ENCODE measurements around the gene CENPP. TPM values are rescaled to one million over a fixed set of nuclear protein-coding genes. Genes with fewer than 3 reads are reported as not detected.
A peak's percentile ranks its signal among the peaks of the same experiment; 100 is the strongest.

The CENPP gene
- total RNA-seq, 1 donor = 2.2 TPM

DNA sequence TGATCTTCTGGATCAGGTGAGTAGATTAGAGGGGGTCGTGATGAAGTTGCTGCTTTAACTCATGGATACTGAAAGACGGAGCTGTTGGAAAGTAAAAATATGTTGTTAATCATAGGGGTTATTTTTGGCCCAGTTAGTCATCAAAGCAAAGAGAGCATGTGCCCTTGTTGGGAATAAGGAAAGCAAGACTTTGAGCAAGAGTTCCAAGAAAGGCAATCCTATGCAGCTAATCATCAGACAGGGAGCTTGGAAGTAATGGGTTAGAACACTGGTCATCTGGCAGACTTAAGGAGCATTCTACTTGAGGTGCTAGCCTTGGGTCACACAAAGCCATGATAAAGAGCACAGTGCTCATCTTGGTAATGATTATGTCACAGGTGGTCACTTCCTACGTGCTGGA, 138.2 kb downstream of the CENPP start:
- peak; percentile 86 for DNase-seq (ENCODE audit: low read depth)
- no peak overlapping the region for H3K4me3 ChIP-seq (ENCODE audit: low read depth, low read length)
- TF ChIP-seq, protein P1, sequence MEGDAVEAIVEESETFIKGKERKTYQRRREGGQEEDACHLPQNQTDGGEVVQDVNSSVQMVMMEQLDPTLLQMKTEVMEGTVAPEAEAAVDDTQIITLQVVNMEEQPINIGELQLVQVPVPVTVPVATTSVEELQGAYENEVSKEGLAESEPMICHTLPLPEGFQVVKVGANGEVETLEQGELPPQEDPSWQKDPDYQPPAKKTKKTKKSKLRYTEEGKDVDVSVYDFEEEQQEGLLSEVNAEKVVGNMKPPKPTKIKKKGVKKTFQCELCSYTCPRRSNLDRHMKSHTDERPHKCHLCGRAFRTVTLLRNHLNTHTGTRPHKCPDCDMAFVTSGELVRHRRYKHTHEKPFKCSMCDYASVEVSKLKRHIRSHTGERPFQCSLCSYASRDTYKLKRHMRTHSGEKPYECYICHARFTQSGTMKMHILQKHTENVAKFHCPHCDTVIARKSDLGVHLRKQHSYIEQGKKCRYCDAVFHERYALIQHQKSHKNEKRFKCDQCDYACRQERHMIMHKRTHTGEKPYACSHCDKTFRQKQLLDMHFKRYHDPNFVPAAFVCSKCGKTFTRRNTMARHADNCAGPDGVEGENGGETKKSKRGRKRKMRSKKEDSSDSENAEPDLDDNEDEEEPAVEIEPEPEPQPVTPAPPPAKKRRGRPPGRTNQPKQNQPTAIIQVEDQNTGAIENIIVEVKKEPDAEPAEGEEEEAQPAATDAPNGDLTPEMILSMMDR (IDR thresholded peaks at IDR 0.05; ENCODE audit: insufficient read depth, low read depth, low read length) = no peak

DNA sequence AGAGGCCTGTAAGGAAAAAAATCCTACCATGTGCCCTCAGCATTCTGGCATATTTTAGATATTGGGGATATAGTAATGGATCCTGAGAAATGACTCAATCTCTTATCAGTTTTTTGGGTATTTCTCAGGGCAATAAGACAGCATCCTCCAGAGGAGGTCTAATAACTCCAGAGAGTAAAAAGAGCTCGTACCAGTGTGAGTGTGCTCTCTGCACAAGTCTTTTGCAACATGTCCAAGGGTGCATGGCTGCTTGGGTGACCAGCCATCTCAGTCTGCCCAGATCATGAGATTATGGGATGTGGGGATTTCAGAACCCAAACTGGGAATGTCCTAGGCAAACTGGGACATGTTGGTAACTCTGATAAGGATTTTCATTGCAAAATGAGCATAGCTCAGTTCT, 141.3 kb downstream of the CENPP start:
- no peak for DNase-seq (ENCODE audit: low read depth)
- no peak overlapping the region for H3K4me3 ChIP-seq (ENCODE audit: low read depth, low read length)

DNA sequence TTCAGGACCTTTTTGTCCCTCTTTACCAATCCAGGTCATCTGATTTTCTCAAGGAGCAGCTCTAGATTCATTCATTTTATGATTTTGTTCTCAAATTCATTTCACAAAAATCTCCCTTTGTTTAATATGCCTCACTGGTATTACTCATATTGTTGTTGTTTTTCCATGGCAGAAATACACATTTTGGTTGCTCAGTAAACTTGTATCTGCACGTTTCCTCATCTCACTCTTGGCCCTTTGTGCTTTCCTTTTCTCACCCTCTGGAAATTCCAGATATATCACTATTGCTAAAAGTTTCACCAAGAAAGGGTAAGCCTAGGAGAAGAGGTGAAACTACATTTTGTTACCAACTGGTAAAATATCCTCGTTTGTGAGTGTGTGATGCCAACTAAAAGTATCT, 141.8 kb downstream of the CENPP start:
- DNase-seq (ENCODE audit: low read depth) = no peak
- H3K4me3 ChIP-seq (ENCODE audit: low read depth, low read length) = no peak overlapping the region
- TF ChIP-seq, protein P1 (IDR thresholded peaks at IDR 0.05; ENCODE audit: insufficient read depth, low read depth, low read length) = no peak

More for the DNA sequence above, 141.3 kb downstream of the CENPP start:
- TF ChIP-seq, protein P1 (IDR thresholded peaks at IDR 0.05; ENCODE audit: insufficient read depth, low read depth, low read length) = no peak

DNA sequence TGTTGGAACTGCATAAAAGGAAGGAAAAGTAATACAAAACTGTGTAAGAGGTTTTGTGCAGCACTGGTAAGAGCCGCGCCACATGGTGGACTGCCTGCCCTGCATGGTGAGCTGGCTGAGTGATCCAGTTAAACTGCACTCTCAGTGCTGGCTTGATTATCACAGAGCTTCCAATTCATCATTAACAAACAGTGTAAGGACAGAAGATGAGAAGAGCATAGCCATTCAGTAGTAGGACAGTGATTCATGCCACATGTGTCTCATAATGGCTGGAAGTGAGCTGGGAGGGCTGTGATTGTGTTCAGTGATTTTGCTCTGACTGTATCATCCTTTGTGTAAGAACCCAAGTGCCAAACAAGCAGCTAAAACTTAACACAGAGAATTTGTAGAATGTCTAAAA, 142.5 kb downstream of the CENPP start:
- TF ChIP-seq, protein P1 (IDR thresholded peaks at IDR 0.05; ENCODE audit: insufficient read depth, low read depth, low read length) = no peak
- no peak overlapping the region for H3K4me3 ChIP-seq (ENCODE audit: low read depth, low read length)
- no peak for DNase-seq (ENCODE audit: low read depth)

DNA sequence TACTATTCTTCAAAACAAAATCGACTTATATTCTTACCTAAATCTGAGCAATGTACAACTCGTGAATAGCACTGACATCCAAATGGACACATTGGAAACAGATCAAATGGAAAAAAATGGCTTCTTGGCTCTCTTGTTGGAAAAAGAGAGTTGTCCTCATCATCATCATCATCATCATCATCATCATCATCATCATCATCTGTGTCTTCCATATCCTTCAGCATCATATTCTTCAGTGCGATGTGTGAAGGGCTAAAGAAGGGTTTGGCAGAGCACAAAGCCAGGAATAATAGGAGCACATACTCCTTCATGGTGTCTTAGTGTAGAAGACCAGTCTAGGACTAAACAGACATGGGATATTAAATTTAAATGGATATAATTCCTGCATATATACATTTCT, 148.8 kb downstream of the CENPP start:
- H3K4me3 ChIP-seq (ENCODE audit: low read depth, low read length) = no peak overlapping the region
- DNase-seq (ENCODE audit: low read depth) = no peak
- TF ChIP-seq, protein P1 (IDR thresholded peaks at IDR 0.05; ENCODE audit: insufficient read depth, low read depth, low read length) = no peak

DNA sequence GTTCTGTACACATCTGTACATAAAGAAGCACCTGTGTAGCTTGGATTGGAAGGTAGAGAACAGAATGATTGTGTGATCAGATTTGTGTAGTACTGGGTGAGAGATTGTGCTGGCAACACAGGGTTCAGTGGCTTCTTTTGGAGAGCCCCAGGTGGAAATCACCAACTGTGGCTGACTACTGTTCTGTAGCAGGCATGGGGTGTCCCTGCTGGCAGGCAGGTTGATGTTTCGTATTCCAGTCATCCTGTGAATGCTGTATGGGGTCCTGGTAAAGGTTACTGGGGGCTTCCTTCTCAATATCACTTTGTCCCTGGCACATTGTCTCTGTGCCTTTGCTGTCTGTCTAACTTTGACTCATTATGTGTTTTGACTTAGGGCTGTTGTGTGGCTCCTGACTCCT, 151.2 kb downstream of the CENPP start:
- no peak for DNase-seq (ENCODE audit: low read depth)
- H3K4me3 ChIP-seq (ENCODE audit: low read depth, low read length) = no peak overlapping the region
- TF ChIP-seq, protein P1 (IDR thresholded peaks at IDR 0.05; ENCODE audit: insufficient read depth, low read depth, low read length) = no peak

DNA sequence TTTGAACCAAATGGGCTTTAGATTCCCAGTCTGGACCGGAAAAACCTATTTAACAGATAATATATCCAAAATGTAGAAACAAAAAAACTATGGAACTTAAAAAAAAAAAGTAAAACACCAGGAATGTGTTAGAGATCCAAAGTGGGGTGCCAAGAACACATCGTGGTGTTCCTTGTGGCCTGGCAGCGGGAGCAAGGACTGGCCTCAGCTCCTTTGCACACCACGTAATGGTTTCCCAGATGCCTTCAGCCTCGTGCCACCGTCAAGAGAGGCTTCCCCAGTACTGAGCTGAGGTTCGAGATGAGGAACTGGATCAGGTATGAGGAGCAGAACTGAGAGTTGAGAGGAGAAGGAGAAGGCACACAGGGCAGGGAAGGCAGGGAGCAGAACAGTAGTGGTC, 153.0 kb downstream of the CENPP start:
- TF ChIP-seq, protein P1 (IDR thresholded peaks at IDR 0.05; ENCODE audit: insufficient read depth, low read depth, low read length) = no peak
- no peak overlapping the region for H3K4me3 ChIP-seq (ENCODE audit: low read depth, low read length)
- no peak for DNase-seq (ENCODE audit: low read depth)

Measured in fibroblast of villous mesenchyme (primary cell).